ENCODE measurements around the gene CEP44.
"Not testable (repeated sequence)": the region's sequence is repeated elsewhere in the genome, so short reads cannot be mapped to it uniquely, and the experiment has no call there.

Gene CEP44

DNA sequence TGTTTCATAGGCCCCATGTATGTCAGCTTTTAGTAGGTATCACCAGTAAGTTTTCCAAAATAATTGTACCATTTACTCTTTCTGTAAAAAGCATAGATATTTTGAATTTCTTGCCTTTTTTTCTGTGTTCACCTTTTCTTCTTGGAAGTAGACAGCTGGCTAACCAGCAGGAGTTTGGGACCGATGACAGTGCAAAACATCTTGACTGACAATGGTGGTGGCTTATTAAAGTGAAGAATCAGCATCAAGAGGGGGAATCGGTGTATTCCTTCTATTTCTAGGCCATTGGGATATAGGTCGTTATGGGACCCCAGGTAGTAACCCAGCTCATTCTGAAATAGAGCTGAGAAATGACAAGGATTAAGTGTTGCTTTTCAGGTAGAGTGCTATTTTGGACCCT, 3.2 kb downstream of the CEP44 start:
- no peak overlapping the region for H3K4me3 ChIP-seq (ENCODE audit: low read depth, low read length)

DNA sequence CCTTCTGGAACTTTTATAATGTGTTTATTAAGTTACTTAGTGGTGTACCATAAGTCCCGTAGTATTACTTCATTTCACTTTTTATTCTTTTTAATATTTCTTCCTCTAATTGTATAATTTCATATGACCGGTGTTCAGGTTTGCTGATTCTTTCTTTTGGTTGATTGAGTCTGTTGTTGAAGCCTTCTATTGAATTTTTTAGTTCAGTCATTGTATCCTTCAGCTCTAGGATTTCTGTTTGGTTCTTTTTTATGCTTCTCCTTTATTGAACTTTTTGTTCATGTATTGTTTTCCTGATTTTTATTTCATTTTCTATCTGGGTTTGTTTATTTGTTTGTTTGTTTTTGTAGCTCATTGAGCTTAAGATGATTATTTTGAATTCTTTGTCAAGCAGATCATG, 8.8 kb downstream of the CEP44 start:
- TF ChIP-seq, protein P1, sequence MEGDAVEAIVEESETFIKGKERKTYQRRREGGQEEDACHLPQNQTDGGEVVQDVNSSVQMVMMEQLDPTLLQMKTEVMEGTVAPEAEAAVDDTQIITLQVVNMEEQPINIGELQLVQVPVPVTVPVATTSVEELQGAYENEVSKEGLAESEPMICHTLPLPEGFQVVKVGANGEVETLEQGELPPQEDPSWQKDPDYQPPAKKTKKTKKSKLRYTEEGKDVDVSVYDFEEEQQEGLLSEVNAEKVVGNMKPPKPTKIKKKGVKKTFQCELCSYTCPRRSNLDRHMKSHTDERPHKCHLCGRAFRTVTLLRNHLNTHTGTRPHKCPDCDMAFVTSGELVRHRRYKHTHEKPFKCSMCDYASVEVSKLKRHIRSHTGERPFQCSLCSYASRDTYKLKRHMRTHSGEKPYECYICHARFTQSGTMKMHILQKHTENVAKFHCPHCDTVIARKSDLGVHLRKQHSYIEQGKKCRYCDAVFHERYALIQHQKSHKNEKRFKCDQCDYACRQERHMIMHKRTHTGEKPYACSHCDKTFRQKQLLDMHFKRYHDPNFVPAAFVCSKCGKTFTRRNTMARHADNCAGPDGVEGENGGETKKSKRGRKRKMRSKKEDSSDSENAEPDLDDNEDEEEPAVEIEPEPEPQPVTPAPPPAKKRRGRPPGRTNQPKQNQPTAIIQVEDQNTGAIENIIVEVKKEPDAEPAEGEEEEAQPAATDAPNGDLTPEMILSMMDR (IDR thresholded peaks at IDR 0.05; ENCODE audit: borderline replicate concordance, insufficient read depth, low read depth, low read length): no peak

More for the DNA sequence above, 3.2 kb downstream of the CEP44 start:
- TF ChIP-seq, protein P1 (IDR thresholded peaks at IDR 0.05; ENCODE audit: borderline replicate concordance, insufficient read depth, low read depth, low read length): no peak

GRCh38 chr4:174294641-174295040, 10.9 kb downstream of the CEP44 start:
- H3K4me3 ChIP-seq (ENCODE audit: low read depth, low read length): not testable (repeated sequence)

More for the DNA sequence above, 8.8 kb downstream of the CEP44 start:
- H3K4me3 ChIP-seq (ENCODE audit: low read depth, low read length): no peak overlapping the region

DNA sequence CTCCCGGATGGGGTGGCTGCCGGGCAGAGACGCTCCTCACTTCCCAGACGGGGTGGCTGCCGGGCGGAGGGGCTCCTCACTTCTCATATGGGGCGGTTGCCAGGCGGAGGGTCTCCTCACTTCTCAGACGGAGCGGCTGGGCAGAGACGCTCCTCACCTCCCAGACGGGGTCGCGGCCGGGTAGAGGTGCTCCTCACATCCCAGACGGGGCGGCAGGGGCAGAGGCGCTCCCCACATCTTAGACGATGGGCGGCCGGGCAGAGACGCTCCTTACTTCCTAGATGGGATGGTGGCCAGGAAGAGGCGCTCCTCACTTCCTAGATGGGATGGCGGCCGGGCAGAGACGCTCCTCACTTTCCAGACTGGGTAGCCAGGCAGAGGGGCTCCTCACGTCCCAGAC, 11.4 kb downstream of the CEP44 start:
- H3K4me3 ChIP-seq (ENCODE audit: low read depth, low read length): not testable (repeated sequence)

DNA sequence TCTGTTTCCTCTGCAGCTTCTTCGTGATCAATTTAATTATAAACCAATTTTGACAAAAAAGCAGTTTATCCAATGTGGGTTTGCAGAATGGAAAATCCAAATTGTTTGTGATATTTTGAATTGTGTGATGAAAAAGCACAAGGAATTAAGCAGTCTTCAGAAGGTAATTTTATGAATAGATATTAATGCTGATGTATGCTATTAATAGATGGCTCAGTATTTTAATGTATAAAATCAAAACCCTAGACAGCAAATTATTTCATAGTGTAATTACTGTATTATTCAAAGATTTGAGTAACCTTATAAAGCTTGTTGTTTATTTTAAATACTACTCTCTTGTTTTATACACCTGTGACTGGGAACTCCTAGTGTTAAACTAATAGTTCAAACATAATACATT, 20.0 kb downstream of the CEP44 start:
- TF ChIP-seq, protein P1 (IDR thresholded peaks at IDR 0.05; ENCODE audit: borderline replicate concordance, insufficient read depth, low read depth, low read length): no peak
- no peak overlapping the region for H3K4me3 ChIP-seq (ENCODE audit: low read depth, low read length)

DNA sequence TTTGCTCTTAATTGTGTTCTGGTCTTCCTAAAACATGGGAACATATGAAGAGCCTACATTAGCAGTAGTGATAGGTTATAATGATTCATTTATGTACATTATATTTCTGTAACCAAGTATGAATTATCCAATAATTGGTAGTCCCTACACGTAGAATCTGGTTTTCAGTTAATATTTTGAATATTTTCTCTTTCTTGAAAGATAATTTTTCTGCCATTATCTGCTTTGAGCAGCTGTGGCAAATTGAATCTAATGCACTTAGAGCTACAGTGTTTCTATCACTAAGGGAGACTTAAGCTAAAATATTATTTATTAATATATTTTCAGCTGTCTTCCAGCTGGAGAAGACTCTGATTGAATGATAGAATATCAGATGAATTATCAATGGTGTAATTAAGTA, 21.0 kb downstream of the CEP44 start:
- TF ChIP-seq, protein P1 (IDR thresholded peaks at IDR 0.05; ENCODE audit: borderline replicate concordance, insufficient read depth, low read depth, low read length): no peak
- H3K4me3 ChIP-seq (ENCODE audit: low read depth, low read length): no peak overlapping the region

DNA sequence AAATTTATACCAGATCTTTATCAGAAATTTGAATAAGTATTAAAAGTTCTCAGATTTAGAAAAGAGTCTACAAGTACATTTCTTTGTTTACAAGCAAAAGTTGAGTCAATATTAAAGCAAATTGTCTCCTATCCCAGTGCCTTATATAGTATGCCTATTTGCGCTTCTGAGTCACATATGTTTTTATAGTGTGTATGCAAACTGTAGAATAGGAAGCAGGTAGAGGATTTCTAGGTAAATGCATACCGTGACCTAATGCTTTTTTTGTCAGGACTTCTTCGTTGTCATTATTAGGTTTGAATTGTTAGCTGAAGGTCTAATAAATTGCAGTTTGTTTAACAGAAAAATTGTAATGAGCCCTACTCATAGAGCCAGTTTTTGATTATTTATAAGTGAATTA, 22.2 kb downstream of the CEP44 start:
- TF ChIP-seq, protein P1 (IDR thresholded peaks at IDR 0.05; ENCODE audit: borderline replicate concordance, insufficient read depth, low read depth, low read length): no peak
- no peak overlapping the region for H3K4me3 ChIP-seq (ENCODE audit: low read depth, low read length)

GRCh38 chr4:174307694-174308093, 24.0 kb downstream of the CEP44 start:
- TF ChIP-seq, protein P1 (IDR thresholded peaks at IDR 0.05; ENCODE audit: borderline replicate concordance, insufficient read depth, low read depth, low read length): no peak
- no peak overlapping the region for H3K4me3 ChIP-seq (ENCODE audit: low read depth, low read length)
